SHP77 (cell line): ENCODE measurements around the gene NR3C1.

Source experiments
- DNase-seq, 2 experiments: peaks; one replicate each; lab custom pipeline; 2025; lab: John Stamatoyannopoulos, UW

NR3C1 gene

GRCh38 chr5:143259254-143259605 lies 144.3 kb downstream of the NR3C1 start:
- DNase-seq = no peak

GRCh38 chr5:143258559-143259253 lies 144.8 kb downstream of the NR3C1 start:
- no peak for DNase-seq

GRCh38 chr5:143254819-143255218 lies 148.7 kb downstream of the NR3C1 start:
- DNase-seq = no peak

GRCh38 chr5:143251946-143252345 lies 151.5 kb downstream of the NR3C1 start:
- DNase-seq = no peak

- no peak for DNase-seq
Measured at GRCh38 chr5:143251190-143251589, 152.3 kb downstream of the NR3C1 start.

- no peak for DNase-seq
Measured at GRCh38 chr5:143249851-143250250, 153.6 kb downstream of the NR3C1 start.

GRCh38 chr5:143248822-143249579 lies 154.5 kb downstream of the NR3C1 start:
- no peak for DNase-seq

GRCh38 chr5:143248391-143248790 lies 155.1 kb downstream of the NR3C1 start:
- DNase-seq = no peak

- no peak for DNase-seq
Measured at GRCh38 chr5:143247134-143247815, 156.2 kb downstream of the NR3C1 start.

DNA sequence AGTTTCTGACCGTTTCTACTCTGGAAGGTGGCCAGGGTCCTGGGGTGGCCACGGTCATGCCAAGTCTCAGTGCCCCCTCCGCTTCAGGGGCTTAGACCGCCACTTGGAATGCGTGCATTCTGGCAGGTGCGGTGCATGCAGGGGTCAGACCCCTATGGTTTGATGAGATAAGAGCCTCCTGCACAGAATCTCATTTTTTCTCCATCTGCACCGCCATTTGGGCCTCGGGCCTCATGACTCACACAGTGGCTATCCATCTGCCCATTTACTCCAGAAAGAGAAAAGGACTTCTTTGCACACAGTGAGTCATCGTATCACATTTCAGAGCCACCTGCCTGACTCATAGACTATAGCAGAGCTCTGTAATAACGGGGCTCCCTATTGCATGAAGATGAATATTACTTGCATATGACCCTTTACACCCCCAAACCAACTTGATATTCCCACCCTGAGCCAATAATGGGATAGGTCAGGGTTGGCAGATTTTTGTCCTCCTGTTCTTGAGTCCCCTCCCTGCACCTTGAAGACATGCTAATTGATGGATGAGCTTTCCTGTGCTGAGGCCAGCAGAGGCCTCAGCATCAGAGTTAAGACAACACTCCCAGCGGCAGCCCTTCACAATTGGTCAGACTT lies 157.4 kb downstream of the NR3C1 start:
- peak; percentile 96 to 97 for DNase-seq

DNA sequence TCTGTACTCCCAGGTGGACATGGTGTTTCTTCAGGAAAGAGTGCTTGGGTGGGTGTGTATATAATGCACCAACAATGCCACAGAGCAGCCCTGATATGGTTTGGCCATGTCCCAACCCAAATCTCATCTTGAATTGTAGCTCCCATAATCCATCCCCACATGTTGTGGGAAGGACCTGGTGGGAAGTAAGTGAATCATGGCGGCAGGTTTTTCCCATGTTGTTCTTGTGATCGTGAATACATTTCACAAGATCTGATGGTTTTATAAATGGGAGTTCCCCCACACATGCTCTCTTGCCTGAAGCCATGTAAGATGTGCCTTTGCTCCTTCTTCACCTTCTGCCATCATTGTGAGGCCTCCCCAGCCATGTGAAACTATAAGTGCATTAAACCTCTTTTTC lies 158.5 kb downstream of the NR3C1 start:
- no peak for DNase-seq

DNA sequence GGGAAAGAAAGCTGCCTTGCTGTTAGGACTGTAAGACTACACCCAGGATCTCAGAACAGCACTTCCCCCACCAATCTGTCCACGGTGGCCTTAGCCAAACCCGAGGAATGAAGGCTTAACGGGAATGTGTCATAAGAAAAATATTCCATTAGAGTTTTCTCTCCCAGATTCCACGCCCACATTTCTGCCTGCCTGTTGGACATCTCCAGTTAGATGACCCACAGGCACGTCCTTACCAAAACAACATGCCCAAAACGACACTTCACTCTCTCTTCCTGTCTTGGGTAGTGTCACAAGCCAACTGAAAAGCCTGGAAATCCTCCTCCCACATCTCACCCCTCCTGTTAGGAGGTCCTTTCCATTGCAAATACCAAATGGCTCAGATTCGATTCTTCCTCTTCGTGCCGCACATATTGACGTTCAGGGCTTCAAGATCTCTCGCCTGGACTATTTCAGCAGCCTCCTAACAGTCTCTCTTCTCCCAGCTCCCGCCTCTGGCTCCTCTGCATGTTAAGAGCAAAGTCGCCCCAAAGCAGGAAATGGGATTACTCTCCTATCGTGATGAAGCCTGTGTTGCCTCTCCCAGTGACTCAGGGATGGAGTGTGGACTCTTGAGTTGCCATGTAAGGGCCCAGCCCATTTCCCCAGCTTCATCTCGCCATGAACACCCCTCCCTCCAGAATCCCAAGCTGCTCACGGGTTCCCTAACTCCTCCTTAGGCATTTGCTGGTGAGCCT lies 159.3 kb downstream of the NR3C1 start:
- no peak for DNase-seq

DNA sequence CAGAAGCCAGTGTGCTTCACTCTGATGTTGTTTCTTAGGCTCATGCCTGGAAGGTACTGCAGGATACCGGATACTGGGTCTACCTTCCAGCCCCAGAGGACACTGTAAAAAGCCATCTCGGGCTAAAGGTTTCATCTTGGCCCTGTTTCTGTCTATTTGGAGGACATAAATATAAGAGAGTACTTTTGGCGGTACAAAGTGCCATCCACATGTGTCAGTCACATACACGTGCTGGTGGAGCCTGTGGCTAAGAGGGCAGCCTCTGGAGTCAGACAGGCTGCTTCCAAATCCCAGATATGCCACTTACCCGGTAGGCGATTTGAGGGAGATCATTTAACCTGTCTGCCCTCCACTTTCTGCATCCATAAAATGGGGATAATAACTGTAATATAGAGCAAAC lies 160.4 kb downstream of the NR3C1 start:
- DNase-seq = no peak

DNA sequence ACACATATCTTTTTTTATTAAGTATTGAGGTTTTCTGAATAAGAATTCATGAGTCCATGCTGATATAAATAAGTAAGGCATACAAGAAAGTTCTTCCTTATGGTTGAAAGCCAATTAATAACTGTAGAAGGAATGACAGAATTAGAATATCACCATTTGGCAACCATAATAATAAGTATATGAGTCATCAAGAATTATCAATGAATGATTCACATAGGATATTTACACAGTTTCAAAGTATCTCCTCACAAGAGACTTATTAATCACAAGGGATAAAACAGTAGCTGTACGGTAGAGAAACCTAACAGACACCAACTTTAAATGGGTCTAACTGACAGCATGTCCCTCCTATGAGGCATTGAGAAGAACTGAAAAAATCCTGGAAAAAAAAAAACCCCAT lies 161.6 kb downstream of the NR3C1 start:
- DNase-seq = no peak

GRCh38 chr5:143239882-143240518 lies 163.5 kb downstream of the NR3C1 start:
- DNase-seq = no peak

DNA sequence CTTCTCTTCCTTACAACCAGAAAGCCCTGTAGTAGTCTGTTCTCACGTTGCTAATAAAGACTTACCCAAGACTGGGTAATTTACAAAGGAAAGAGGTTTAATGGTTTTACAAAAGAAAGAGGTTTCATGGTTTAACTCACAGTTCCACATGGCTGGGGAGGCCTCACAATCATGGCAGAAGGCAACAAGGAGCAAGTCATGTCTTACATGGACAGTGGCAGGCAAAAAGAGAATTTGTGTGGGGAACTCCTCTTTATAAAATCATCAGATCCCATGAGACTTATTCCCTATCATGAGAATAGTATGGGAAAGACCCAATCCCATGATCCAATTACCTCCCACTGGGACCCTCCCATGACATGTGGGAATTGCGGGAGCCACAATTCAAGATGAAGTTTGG lies 164.9 kb downstream of the NR3C1 start:
- no peak for DNase-seq

DNA sequence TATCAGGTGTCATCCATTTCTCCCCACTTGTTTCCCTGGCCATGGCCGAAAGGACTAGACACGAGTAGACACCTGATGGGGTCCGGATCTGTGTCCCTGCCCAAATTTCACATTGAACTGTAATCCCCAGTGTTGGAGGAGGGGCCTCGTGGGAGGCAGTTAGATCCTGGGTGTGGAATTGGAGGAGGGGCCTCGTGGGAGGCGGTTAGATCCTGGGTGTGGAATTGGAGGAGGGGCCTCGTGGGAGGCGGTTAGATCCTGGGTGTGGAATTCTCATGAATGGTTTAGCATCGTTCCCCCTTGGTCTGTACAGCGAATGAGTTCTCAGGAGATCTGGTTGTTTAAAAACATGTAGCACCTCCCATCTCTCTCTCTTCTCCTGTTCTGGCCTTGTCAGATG lies 165.8 kb downstream of the NR3C1 start:
- no peak for DNase-seq

- no peak for DNase-seq
Measured at GRCh38 chr5:143236682-143237081, 166.8 kb downstream of the NR3C1 start.

DNA sequence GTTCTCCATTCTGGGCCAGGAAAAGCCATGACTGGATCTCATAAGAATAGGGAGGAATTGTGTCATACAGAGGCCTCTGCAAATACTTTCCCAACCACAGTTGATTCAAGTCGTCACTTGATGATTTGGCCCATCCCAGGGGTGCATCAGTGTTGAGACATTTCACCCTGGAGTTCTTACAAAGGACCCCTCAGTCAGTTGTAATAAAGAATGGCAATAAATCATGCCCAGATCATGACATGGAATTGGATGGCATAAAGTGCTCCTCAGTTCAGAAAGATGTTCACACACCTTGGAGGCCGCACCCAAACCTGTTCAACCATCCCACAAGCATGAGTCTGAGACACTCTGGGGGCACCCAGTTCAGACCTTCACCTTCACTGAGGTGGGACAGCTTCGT lies 168.1 kb downstream of the NR3C1 start:
- no peak for DNase-seq

- no peak for DNase-seq
Measured at GRCh38 chr5:143234162-143234842, 169.2 kb downstream of the NR3C1 start.

GRCh38 chr5:143233031-143233430 lies 170.5 kb downstream of the NR3C1 start:
- no peak for DNase-seq
